ENCODE results near the gene DCLK3.

DCLK3 gene

GRCh38 chr3:36763850-36764703, at the start of gene DCLK3:
Gene DCLK3, minus strand, starts transcription at chr3:36764553. Its CDS starts 290 bp downstream, at chr3:36764263.
- in situ Hi-C loops (cut with MboI; ENCODE audit: low sequenced_read_pairs) = no loop called here

- in situ Hi-C loops (cut with MboI; ENCODE audit: low sequenced_read_pairs) = no loop called here
Observed at GRCh38 chr3:36813305-36813704, 49.0 kb upstream of the DCLK3 start.

GRCh38 chr3:36812240-36812639, 47.9 kb upstream of the DCLK3 start:
- in situ Hi-C loops (cut with MboI; ENCODE audit: low sequenced_read_pairs) = no loop called here

GRCh38 chr3:36811768-36812167, 47.4 kb upstream of the DCLK3 start:
- in situ Hi-C loops (cut with MboI; ENCODE audit: low sequenced_read_pairs) = no loop called here

GRCh38 chr3:36804295-36805055, 40.1 kb upstream of the DCLK3 start:
- in situ Hi-C loops (cut with MboI; ENCODE audit: low sequenced_read_pairs) = no loop called here

- in situ Hi-C loops (cut with MboI; ENCODE audit: low sequenced_read_pairs) = no loop called here
Observed at GRCh38 chr3:36803091-36803791, 38.9 kb upstream of the DCLK3 start.

GRCh38 chr3:36800533-36801116, 36.3 kb upstream of the DCLK3 start:
- in situ Hi-C loops (cut with MboI; ENCODE audit: low sequenced_read_pairs) = no loop called here

GRCh38 chr3:36796881-36797280, 32.5 kb upstream of the DCLK3 start:
- in situ Hi-C loops (cut with MboI; ENCODE audit: low sequenced_read_pairs) = no loop called here

- in situ Hi-C loops (cut with MboI; ENCODE audit: low sequenced_read_pairs) = no loop called here
Observed at GRCh38 chr3:36796161-36796560, 31.8 kb upstream of the DCLK3 start.

GRCh38 chr3:36795622-36796021, 31.3 kb upstream of the DCLK3 start:
- in situ Hi-C loops (cut with MboI; ENCODE audit: low sequenced_read_pairs) = no loop called here

- in situ Hi-C loops (cut with MboI; ENCODE audit: low sequenced_read_pairs) = no loop called here
Observed at GRCh38 chr3:36792342-36792741, 28.0 kb upstream of the DCLK3 start.

- in situ Hi-C loops (cut with MboI; ENCODE audit: low sequenced_read_pairs) = no loop called here
Observed at GRCh38 chr3:36790765-36791164, 26.4 kb upstream of the DCLK3 start.

GRCh38 chr3:36786921-36787890, 22.9 kb upstream of the DCLK3 start:
- in situ Hi-C loops (cut with MboI; ENCODE audit: low sequenced_read_pairs) = no loop called here

GRCh38 chr3:36784138-36784635, 19.8 kb upstream of the DCLK3 start:
- in situ Hi-C loops (cut with MboI; ENCODE audit: low sequenced_read_pairs) = no loop called here

- in situ Hi-C loops (cut with MboI; ENCODE audit: low sequenced_read_pairs) = no loop called here
Observed at GRCh38 chr3:36777424-36778218, 13.3 kb upstream of the DCLK3 start.

- in situ Hi-C loops (cut with MboI; ENCODE audit: low sequenced_read_pairs) = no loop called here
Observed at GRCh38 chr3:36776436-36776835, 12.1 kb upstream of the DCLK3 start.

GRCh38 chr3:36774052-36774451, 9.7 kb upstream of the DCLK3 start:
- in situ Hi-C loops (cut with MboI; ENCODE audit: low sequenced_read_pairs) = no loop called here

GRCh38 chr3:36771931-36772330, 7.6 kb upstream of the DCLK3 start:
- in situ Hi-C loops (cut with MboI; ENCODE audit: low sequenced_read_pairs) = no loop called here

- in situ Hi-C loops (cut with MboI; ENCODE audit: low sequenced_read_pairs) = no loop called here
Observed at GRCh38 chr3:36769926-36770325, 5.6 kb upstream of the DCLK3 start.

Data from hTERT RPE-1 (cell line).